GM12872 (cell line): ENCODE measurements around the gene PRDX3.

Source experiments
- CTCF ChIP-seq: IDR thresholded peaks from 3 replicates; pipeline ENCODE4 v1.5.1; 2011; ENCODE audit warnings: low read depth, mild to moderate bottlenecking, low read length, moderate library complexity; ENCODE audit not compliant: insufficient read depth

Gene PRDX3

GRCh38 chr10:119219871-119220270, 41.3 kb upstream of the PRDX3 start:
- TF ChIP-seq CTCF, result no peak

GRCh38 chr10:119217991-119218490, 39.4 kb upstream of the PRDX3 start:
- no peak for TF ChIP-seq CTCF

- no peak for TF ChIP-seq CTCF
Measured at GRCh38 chr10:119217401-119217800, 38.8 kb upstream of the PRDX3 start.

GRCh38 chr10:119216127-119216526, 37.5 kb upstream of the PRDX3 start:
- TF ChIP-seq CTCF, result no peak

- no peak for TF ChIP-seq CTCF
Measured at GRCh38 chr10:119215371-119215770, 36.8 kb upstream of the PRDX3 start.

- no peak for TF ChIP-seq CTCF
Measured at GRCh38 chr10:119211625-119212441, 33.2 kb upstream of the PRDX3 start.

- no peak for TF ChIP-seq CTCF
Measured at GRCh38 chr10:119211176-119211575, 32.6 kb upstream of the PRDX3 start.
